ENCODE results near the gene RYR2. TPM values are rescaled to one million over a fixed set of nuclear protein-coding genes. Genes with fewer than 3 reads are reported as not detected.

RYR2 gene
- total and polyA plus RNA-seq, 2 experiments from 2014 or later = 0.50 to 0.95 TPM

- Histone ChIP-seq H3K9me3 (ENCODE audit: low read depth) (no peaks in the 10 kb centered on the region), H3K4me3 (no peak overlapping the region), H4K20me1 (ENCODE audit: insufficient read depth, poor library complexity, severe bottlenecking) (no peaks in the 10 kb centered on the region), H3K27ac (no peak overlapping the region), H3K79me2 (no peaks in the 10 kb centered on the region), H2AFZ (no peak overlapping the region), H3K27me3 (no peaks in the 10 kb centered on the region), H3K4me2 (no peak overlapping the region), H3K9me2 (replicated peaks; ENCODE audit: insufficient read depth) (no peaks in the 10 kb centered on the region), H3K36me3 (replicated peaks; ENCODE audit: insufficient read depth, low read depth) (no peaks in the 10 kb centered on the region), H3K4me1 (ENCODE audit: insufficient read depth) (no peaks in the 10 kb centered on the region)
- TF ChIP-seq EZH2 (IDR thresholded peaks at IDR 0.05; ENCODE audit: borderline replicate concordance) (no peak), CTCF (IDR thresholded peaks at IDR 0.05; ENCODE audit: poor library complexity) (no peak), EZH2phosphoT487 (IDR thresholded peaks at IDR 0.05; ENCODE audit: low read depth, severe bottlenecking, unreplicated experiment) (no peak)
- WGBS (ENCODE audit: low lambda C conversion rate, missing lambda C conversion rate) = 85% methylated on average over 3 of the region's 3 CpGs
- DNase-seq (ENCODE audit: low spot score) = no peak
Measured at GRCh38 chr1:237235091-237235490, 193.1 kb downstream of the RYR2 start.

GRCh38 chr1:237237721-237238120 lies 195.7 kb downstream of the RYR2 start:
- H3K9me2 ChIP-seq (replicated peaks; ENCODE audit: insufficient read depth) = no peaks in the 10 kb centered on the region
- H3K4me3 ChIP-seq = no peak overlapping the region
- no peaks in the 10 kb centered on the region for H4K20me1 ChIP-seq (ENCODE audit: insufficient read depth, poor library complexity, severe bottlenecking)
- no peaks in the 10 kb centered on the region for H3K36me3 ChIP-seq (replicated peaks; ENCODE audit: insufficient read depth, low read depth)
- no peaks in the 10 kb centered on the region for H3K27me3 ChIP-seq
- TF ChIP-seq CTCF (IDR thresholded peaks at IDR 0.05; ENCODE audit: poor library complexity) (no peak), EZH2phosphoT487 (IDR thresholded peaks at IDR 0.05; ENCODE audit: low read depth, severe bottlenecking, unreplicated experiment) (no peak), EZH2 (IDR thresholded peaks at IDR 0.05; ENCODE audit: borderline replicate concordance) (no peak)
- no peak overlapping the region for H2AFZ ChIP-seq
- H3K4me2 ChIP-seq = no peak overlapping the region
- H3K4me1 ChIP-seq (ENCODE audit: insufficient read depth) = no peaks in the 10 kb centered on the region
- no peak overlapping the region for H3K27ac ChIP-seq
- H3K9me3 ChIP-seq (ENCODE audit: low read depth) = no peaks in the 10 kb centered on the region
- DNase-seq (ENCODE audit: low spot score) = no peak
- WGBS (ENCODE audit: low lambda C conversion rate, missing lambda C conversion rate) = 95% methylated on average over 3 of the region's 3 CpGs
- H3K79me2 ChIP-seq = no peaks in the 10 kb centered on the region

- 64% methylated on average over 6 of the region's 6 CpGs for WGBS (ENCODE audit: low lambda C conversion rate, missing lambda C conversion rate)
- Histone ChIP-seq H3K9me3 (ENCODE audit: low read depth) (no peaks in the 10 kb centered on the region), H2AFZ (no peak overlapping the region), H3K79me2 (no peaks in the 10 kb centered on the region), H4K20me1 (ENCODE audit: insufficient read depth, poor library complexity, severe bottlenecking) (no peaks in the 10 kb centered on the region), H3K4me1 (ENCODE audit: insufficient read depth) (no peaks in the 10 kb centered on the region), H3K4me3 (no peak overlapping the region), H3K9me2 (replicated peaks; ENCODE audit: insufficient read depth) (no peaks in the 10 kb centered on the region), H3K4me2 (no peak overlapping the region), H3K27ac (no peak overlapping the region), H3K36me3 (replicated peaks; ENCODE audit: insufficient read depth, low read depth) (no peaks in the 10 kb centered on the region), H3K27me3 (no peaks in the 10 kb centered on the region)
- DNase-seq (ENCODE audit: low spot score) = no peak
- TF ChIP-seq EZH2 (IDR thresholded peaks at IDR 0.05; ENCODE audit: borderline replicate concordance) = no peak
Measured at GRCh38 chr1:237239248-237239647, 197.3 kb downstream of the RYR2 start.

GRCh38 chr1:237241038-237241437 lies 199.1 kb downstream of the RYR2 start:
- no peaks in the 10 kb centered on the region for H4K20me1 ChIP-seq (ENCODE audit: insufficient read depth, poor library complexity, severe bottlenecking)
- no peaks in the 10 kb centered on the region for H3K36me3 ChIP-seq (replicated peaks; ENCODE audit: insufficient read depth, low read depth)
- H3K27me3 ChIP-seq = no peaks in the 10 kb centered on the region
- no peak for TF ChIP-seq EZH2 (IDR thresholded peaks at IDR 0.05; ENCODE audit: borderline replicate concordance)
- no peak for TF ChIP-seq EZH2phosphoT487 (IDR thresholded peaks at IDR 0.05; ENCODE audit: low read depth, severe bottlenecking, unreplicated experiment)
- no peak for TF ChIP-seq CTCF (IDR thresholded peaks at IDR 0.05; ENCODE audit: poor library complexity)
- 94% methylated on average over 3 of the region's 3 CpGs for WGBS (ENCODE audit: low lambda C conversion rate, missing lambda C conversion rate)
- no peaks in the 10 kb centered on the region for H3K9me3 ChIP-seq (ENCODE audit: low read depth)
- H3K27ac ChIP-seq = no peak overlapping the region
- H3K9me2 ChIP-seq (replicated peaks; ENCODE audit: insufficient read depth) = no peaks in the 10 kb centered on the region
- no peak overlapping the region for H3K4me2 ChIP-seq
- H3K79me2 ChIP-seq = no peaks in the 10 kb centered on the region
- no peak overlapping the region for H2AFZ ChIP-seq
- no peak for DNase-seq (ENCODE audit: low spot score)
- H3K4me3 ChIP-seq = no peak overlapping the region
- H3K4me1 ChIP-seq (ENCODE audit: insufficient read depth) = no peaks in the 10 kb centered on the region

All from hepatocyte (in vitro differentiated cells).